DMS 273 treated with DMSO at 0.1 percent for 48 hours (cell line): ENCODE results near the gene RER1.

ENCODE experiments used
- DNase-seq: peaks from one replicate; lab custom pipeline; 2025; lab: John Stamatoyannopoulos, UW

Gene RER1

DNA sequence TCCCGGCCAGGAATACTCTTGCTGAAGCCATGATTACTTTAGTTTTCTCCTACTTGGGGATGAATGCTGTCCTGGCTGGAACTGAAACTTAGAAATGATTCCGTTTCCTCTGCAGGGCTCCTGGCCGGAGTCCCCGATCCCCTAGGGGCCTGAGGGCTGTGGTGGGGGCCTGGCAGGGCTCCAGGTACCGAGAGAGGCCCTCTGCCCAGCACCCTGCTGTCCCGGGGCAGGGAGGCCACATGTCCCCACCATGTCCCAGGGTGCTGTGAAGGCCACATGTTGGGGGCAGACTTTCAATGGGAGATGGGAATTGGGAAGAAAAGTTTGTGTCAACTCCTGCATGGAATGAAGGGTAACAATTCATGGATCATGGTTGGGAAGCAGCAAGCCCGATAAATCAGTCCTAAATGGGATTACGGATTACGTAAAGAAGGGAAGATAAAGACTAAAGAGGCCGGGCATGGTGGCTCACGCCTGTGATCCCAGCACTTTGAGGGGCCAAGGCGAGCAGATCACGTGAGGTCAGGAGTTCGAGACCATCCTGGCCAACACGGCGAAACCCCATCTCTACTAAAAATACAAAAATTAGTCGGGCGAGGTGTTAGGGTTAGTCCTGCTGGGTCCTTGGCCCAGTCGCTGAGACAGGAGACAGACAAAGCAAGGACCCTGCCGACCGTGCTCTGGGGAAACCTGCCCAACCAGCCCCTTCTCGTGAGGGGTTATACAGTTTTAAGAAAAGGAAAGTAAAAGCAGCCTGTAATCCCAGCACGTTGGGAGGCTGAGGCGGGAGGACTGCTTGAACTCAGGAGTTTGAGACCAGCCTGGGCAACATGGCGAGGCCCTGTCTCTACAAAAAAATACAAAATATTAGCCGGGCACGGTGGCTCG is 37.8 kb upstream of the RER1 start:
- no peak for DNase-seq

GRCh38 chr1:2354511-2355372 is 36.9 kb upstream of the RER1 start:
- no peak for DNase-seq

GRCh38 chr1:2355373-2356261 is 36.0 kb upstream of the RER1 start:
- DNase-seq, result no peak

- DNase-seq, result no peak
Observed at GRCh38 chr1:2356401-2356800, 35.2 kb upstream of the RER1 start.

- no peak for DNase-seq
Observed at GRCh38 chr1:2356911-2357845, 34.5 kb upstream of the RER1 start.

DNA sequence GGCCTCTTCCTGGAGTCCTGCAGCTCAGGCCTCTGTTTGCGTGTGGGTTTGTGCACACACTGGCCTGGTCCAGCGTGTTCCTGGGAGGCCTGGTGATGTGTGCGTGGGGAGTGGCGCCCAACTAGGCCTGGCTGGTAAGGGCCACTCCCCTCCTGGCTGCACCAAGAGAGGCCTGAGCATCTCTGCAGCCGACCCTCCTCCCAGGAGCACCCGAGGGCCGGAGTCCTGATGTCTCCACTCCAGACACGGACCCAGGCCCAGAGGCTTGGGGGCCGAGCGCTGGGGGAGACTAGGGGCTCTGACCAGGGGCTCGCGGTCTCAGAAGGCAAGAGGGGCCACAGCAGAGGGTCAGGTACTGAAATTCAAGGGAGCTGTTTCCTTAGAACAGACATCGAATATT is 33.6 kb upstream of the RER1 start:
- DNase-seq, result no peak

- DNase-seq, result no peak
Observed at GRCh38 chr1:2358651-2359640, 32.7 kb upstream of the RER1 start.

DNA sequence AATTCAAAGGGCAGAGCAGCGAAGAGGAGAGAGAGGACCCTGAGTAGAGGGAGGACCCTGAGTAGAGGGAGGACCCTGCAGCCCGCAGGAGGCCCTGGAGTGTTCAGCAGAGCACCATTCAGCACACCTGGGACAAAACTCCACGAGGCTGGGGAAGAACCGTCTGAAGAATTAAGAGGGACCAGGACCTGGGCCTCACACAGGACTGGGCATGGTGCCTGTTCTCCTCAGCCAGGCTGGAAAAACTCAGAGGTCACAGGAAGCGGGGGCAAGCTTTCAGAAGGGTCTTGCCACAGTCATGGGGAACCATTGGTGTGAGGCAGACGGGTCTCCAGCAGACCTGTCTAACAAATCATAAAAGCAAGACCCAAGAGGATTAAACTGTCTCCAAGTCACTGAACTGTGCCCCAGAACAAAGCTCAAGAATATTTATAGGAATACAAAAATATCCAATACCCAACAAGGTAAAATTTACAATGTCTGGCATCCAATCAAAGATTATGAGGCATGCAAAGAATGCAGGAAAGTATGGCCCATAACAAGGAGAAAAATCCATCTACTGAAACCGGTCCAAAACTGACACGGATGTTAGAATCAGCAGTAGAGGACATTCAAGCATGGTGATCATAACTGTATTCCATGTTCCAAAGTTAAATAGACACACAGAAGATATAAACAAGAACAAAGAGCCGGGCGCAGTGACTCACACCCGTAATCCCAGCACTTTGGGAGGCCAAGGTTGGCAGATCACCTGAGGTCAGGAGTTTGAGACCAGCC is 30.9 kb upstream of the RER1 start:
- DNase-seq, result no peak

DNA sequence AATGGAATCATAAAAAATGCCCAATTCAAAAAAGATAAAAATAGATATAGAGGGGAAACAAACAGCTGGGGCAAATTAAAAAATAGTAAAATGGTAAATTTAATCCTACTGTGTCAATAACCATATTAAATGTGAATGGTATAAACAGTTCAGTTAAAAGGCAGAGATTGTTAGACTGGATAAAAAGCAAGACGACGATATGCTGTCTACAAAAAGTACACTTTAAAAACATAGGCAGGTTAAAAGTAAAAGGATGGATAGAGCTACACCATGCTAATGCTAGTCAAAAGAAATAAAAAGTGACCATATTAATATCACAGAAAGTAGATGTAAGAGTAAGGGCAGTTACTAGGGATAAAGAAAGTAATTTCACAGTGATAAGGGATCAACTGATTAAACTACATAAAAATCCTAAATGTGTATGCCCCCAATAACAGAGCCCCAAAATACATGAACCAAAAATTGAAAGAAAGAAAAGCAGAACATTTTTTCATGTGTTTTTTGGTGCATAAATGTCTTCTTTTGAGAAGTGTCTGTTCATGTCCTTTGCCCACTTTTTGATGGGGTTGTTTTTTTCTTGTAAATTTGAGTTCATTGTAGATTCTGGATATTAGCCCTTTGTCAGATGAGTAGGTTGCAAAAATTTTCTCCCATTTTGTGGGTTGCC is 27.7 kb upstream of the RER1 start:
- DNase-seq, result no peak

- no peak for DNase-seq
Observed at GRCh38 chr1:2368053-2368744, 23.4 kb upstream of the RER1 start.

DNA sequence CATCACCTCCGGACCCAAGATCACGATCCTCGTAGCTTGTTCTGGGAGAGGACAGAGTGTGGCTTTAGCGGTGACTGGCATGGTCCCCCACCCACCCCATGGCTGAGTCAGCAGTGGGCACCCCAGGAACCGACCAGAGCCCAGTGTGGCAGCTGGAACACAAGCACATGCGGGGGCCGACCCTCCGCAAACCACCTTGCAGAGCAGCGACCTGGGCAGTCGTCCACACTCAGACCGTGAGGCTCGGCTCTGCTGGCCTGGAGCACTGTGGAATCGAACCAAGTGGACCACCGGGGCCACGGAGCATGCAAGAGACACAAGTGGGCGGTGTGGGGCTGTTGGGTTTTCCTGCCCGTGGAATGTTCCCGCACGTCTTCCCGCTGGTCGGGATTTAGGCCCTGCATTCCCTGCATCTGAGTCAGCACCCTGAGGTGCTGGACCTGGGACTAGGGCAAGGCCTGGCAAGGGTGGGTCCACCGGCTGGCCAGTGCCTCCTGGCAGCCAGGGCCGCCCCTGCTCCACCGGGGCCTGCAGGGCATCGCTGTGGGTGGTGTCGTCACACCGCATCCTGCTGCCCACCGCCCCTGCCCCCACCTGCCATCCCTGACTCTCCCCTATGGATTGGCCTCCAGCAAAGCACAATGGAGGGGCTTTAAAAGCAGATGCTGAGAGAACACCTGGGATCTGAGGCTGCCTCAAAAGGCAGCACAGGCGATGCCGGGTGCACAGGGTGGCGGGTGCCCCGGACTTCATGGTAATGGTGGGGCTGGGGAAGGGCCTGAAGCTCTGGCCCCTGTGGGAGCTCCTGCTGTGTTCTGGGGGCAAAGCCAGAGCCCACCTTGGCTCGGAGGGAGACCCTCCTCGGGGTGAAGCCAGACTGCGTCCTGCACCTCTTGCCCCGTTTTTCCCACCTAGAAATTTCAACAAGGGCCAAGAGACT is 18.8 kb upstream of the RER1 start:
- no peak for DNase-seq

DNA sequence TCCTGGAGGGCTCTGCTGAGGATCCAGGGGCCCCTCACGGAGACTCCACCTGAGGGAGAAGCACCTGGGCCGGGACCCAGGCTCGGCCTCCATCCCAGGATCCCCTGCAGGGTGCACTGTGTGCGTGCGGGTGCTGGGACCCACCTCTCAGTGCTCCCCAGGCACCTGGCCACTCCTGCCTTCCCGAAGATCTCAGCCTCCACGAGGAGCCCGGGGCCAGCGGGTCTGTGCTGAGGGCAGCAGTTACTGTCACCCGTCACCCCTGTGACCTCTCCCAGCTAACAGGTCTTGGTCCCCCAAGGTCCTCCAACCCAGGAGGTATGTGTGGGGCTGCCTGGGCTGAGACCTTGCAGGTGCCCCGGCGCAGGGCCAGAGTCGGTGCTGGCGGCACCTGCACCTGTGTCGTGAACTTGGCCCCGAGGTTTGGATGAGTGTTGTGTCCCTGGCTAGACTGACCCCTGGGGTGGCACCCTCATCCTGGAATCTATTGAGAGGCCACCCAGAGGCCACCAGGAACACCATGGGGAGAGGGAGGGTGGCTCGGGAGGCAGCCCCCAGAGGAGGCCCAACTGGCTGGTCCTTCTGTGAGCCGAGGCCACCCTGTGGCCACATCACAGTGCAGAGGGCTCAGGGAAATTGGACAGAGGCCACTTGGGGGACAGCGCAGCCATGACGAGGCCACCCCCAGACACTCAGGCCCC is 17.9 kb upstream of the RER1 start:
- no peak for DNase-seq

GRCh38 chr1:2374252-2375155 is 17.1 kb upstream of the RER1 start:
- DNase-seq, result no peak

DNA sequence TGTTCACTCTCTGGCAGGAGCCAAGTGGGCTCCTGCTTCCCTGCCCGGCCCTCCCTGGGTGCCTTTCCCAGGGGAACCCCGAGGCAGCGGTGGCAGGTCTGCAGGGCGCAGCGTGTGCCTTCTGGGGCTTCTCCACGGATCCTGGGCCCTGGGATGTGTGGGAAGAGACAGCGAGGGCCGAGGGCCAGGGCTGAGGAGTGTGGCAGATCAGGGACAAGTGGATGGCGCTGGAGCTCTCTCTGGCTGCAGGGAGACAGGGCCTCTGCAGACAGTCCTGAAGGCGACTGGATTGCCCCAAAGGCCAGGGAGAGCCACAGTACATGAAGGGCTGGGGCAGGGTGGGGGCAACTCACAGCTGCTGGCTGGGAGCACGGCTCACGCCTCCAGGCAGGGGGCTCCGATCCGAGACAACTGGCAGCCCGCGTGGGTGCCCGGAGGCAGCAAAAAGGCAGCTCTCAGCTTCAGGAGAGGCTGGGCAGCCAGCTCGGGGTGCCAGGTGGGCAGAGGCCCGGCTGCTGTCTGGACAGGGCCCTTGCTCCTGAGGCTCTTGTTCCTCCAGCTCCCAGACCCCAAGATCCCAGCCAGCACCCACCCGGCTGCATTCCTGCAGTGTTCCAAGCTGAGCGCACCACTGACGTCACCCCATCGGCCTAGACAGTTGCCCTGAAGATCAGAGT is 16.3 kb upstream of the RER1 start:
- no peak for DNase-seq
